T1000 (cell line): ENCODE measurements around the gene TH.

Experiments used
- DNase-seq: peaks from one replicate; lab custom pipeline; 2025; ENCODE audit warnings: mixed read lengths; lab: John Stamatoyannopoulos, UW

The TH gene

DNA sequence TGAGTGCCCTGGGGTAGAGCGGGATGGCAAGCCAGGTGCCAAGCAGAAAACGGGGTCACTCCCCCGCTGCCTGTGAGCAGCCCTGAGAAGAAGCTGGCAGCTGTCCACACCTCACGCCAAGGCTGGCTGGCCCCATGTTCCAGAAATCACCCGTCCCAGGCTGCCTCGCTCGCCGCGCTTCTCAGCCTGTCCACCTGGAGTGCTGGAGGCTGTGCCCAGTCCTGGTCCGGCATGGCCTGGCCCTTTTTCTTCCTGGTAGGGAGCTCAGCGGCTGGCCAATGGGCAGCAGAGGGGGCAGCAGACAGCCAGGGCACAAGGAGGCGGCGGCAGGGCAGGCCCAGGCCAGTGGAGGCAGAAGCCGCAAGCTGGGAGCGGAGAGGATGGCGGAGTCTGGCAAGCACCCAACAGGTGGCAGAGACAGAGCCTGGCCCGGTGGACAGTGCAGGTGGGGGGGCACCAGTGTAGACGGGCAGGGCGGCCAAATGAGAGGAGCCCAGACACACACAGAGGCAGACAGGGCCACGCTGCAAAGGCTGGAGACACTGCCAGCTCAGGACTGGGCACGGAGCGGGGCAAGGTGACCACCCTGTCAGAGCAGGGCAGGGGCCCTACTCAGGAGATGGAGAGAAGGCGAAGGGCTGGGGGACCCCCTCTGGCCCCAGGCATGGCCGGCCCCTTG, 37.2 kb upstream of the TH start:
- no peak for DNase-seq

- DNase-seq, result no peak
Observed at GRCh38 chr11:2207773-2208621, 36.4 kb upstream of the TH start.

GRCh38 chr11:2207212-2207611, 35.6 kb upstream of the TH start:
- no peak for DNase-seq

DNA sequence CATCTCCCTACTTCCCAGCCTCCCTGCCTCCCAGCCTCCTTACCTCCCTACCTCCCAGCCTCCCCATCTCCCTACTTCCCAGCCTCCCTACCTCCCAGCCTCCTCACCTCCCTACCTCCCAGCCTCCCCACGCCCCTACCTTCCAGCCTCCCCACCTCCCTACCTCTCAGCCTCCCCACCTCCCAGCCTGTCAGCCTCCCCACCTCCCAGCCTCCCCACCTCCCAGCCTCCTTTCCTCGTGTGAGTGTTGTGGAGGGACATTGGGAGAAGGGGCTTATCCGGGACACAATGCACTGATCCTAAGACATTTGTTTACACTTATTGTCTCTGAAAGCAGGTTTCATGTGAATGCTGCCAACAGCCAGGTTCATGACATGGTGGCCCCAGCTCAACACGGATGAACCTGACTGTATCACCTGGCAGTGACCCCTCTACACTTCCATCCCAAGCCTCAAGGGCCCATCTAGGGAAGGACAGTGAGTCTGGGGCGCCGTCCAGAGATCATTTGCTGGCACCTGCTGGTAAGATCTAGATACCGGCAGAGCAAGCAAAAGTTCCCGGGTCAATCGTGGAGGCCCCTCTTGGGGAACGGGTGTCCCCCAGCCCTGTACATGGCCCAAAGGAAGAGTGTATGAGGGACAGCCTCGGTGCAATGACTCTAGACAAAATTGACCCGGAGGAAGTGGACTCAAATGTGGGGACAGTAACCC, 34.5 kb upstream of the TH start:
- no peak for DNase-seq

DNA sequence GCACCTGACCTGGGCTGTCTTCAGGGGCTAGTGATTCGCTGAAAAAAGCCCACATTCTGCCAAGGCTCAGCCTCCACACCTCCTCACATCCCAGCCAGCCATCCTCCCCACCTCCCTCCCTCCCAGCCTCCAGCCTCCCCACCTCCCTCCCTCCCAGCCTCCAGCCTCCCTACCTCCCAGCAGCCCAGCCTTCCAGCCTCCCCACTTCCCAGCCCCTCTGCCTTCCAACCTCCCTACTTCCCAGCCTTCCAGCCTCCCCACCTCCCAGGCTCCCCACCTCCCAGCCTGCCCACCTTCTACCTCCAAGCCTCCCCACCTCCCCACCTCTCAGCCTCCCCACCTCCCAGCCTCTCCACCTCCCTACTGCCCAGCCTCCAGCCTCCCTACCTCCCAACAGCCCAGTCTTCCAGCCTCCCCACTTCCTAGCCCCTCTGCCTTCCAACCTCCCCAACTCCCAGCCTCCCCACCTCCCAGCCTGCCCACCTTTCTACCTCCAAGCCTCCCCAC, 33.7 kb upstream of the TH start:
- DNase-seq, result no peak

- DNase-seq, result no peak
Observed at GRCh38 chr11:2204361-2205213, 33.0 kb upstream of the TH start.

DNA sequence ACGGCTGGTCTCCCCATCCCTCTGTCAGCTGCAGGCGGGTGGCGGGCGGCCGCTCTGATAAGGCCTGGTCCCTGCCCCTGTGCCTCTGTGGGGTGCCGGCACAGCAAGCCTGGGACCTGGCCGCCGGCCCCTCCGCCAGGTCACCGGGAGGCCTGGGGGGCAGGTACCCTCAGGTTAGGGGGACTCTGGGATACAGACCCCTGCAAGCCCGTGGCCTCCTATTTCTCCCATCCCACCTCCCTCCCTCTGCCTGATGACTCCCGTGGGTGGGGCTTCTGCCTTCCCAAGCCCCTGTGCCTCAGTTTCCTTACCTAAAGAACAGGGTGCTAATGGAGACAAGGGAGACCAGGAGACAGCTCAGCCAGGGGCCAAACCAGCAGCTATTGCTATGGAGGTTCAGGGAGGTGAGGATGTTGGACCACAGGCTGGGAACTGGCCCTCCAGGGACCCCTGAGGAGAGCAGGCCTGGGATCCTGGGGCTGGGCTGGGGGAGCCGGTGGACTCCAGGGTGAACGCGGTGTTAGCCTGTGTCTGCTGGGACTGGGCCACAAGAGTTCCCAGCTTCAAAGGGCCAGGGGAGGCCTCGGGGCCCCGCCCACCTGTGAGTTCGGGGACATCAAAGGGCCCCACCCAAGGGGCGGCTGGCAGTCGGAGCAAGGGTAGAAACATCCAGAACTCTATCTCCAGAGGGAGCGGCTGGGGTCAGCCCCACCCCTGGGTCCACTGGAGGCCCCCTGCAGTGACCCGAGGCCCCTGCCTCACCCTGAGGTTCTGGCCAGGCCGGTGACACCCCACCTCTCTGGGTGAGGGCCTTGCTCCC, 32.0 kb upstream of the TH start:
- no peak for DNase-seq

- DNase-seq, result no peak
Observed at GRCh38 chr11:2202900-2203439, 31.4 kb upstream of the TH start.

- DNase-seq, result no peak
Observed at GRCh38 chr11:2202071-2202899, 30.7 kb upstream of the TH start.

GRCh38 chr11:2201542-2201941, 29.9 kb upstream of the TH start:
- DNase-seq, result no peak

- DNase-seq, result no peak
Observed at GRCh38 chr11:2200957-2201519, 29.4 kb upstream of the TH start.

- DNase-seq, result no peak
Observed at GRCh38 chr11:2200536-2200935, 28.9 kb upstream of the TH start.

GRCh38 chr11:2199466-2200341, 28.1 kb upstream of the TH start:
- no peak for DNase-seq

GRCh38 chr11:2198621-2199365, 27.2 kb upstream of the TH start:
- DNase-seq, result no peak

- no peak for DNase-seq
Observed at GRCh38 chr11:2197771-2198520, 26.3 kb upstream of the TH start.

GRCh38 chr11:2196970-2197770, 25.6 kb upstream of the TH start:
- no peak for DNase-seq
